SH-SY5Y (cell line): ENCODE results near the gene TFEB.

Experiments used
- GATA2 ChIP-seq: IDR thresholded peaks from 2 replicates; pipeline ENCODE4 v1.6.1; 2011; ENCODE audit warnings: mild to moderate bottlenecking, low read depth, low read length
- GATA3 ChIP-seq: IDR thresholded peaks from 2 replicates; pipeline ENCODE4 v1.6.1; 2011; ENCODE audit warnings: low read depth, mild to moderate bottlenecking, low read length, moderate library complexity

- no peak for TF ChIP-seq GATA2
- no peak for TF ChIP-seq GATA3
Observed at GRCh38 chr6:41674231-41675000, 61.0 kb downstream of the TFEB start.
